Hepatocyte (in vitro differentiated cells): ENCODE results near the gene USP28. TPM values are rescaled to one million over a fixed set of nuclear protein-coding genes. Genes with fewer than 3 reads are reported as not detected.
A peak's percentile ranks its signal among the peaks of the same experiment; 100 is the strongest.
"Not testable (repeated sequence)": the region's sequence is repeated elsewhere in the genome, so short reads cannot be mapped to it uniquely, and the experiment has no call there.

Source experiments
- DNase-seq: peaks from one replicate; pipeline ENCODE4 v3.0.0-alpha.2; 2016; ENCODE audit warnings: low spot score
- H2AFZ ChIP-seq: fragments of 200-600 bp; sonication (generic); 2 replicates; pipeline ENCODE4 v1.6.0; 2016; ENCODE audit warnings: antibody characterized with exemption, mild to moderate bottlenecking
- H3K27ac ChIP-seq: fragments of 200-600 bp; sonication (generic); 2 replicates; pipeline ENCODE4 v1.5.1; 2016; ENCODE audit warnings: mild to moderate bottlenecking
- H3K27me3 ChIP-seq: fragments of 200-600 bp; sonication (generic); 2 replicates; pipeline ENCODE4 v1.6.1; 2016
- H3K36me3 ChIP-seq: fragments of 200-600 bp; sonication (generic); replicated peaks from 2 replicates; pipeline ENCODE4 v1.5.1; 2016; ENCODE audit warnings: low read depth; ENCODE audit not compliant: insufficient read depth
- H3K4me1 ChIP-seq: fragments of 200-600 bp; sonication (generic); 2 replicates; pipeline ENCODE4 v1.5.1; 2016; ENCODE audit warnings: mild to moderate bottlenecking, moderate library complexity; ENCODE audit not compliant: insufficient read depth
- H3K4me2 ChIP-seq: fragments of 200-600 bp; sonication (generic); 2 replicates; pipeline ENCODE4 v1.6.0; 2016
- H3K4me3 ChIP-seq: fragments of 200-600 bp; sonication (generic); 2 replicates; pipeline ENCODE4 v1.5.1; 2016; ENCODE audit warnings: mild to moderate bottlenecking
- H3K79me2 ChIP-seq: fragments of 200-600 bp; sonication (generic); 2 replicates; pipeline ENCODE4 v1.6.0; 2017; ENCODE audit warnings: mild to moderate bottlenecking
- H3K9me2 ChIP-seq: fragments of 200-600 bp; sonication (generic); replicated peaks from 2 replicates; pipeline ENCODE4 v1.6.0; 2017; ENCODE audit warnings: mild to moderate bottlenecking; ENCODE audit not compliant: insufficient read depth
- H3K9me3 ChIP-seq: fragments of 200-600 bp; sonication (generic); 2 replicates; pipeline ENCODE4 v1.5.1; 2016; ENCODE audit warnings: low read depth, mild to moderate bottlenecking
- H4K20me1 ChIP-seq: fragments of 200-600 bp; sonication (generic); 2 replicates; pipeline ENCODE4 v1.6.0; 2016; ENCODE audit warnings: mild to moderate bottlenecking; ENCODE audit not compliant: insufficient read depth, poor library complexity, severe bottlenecking
- EZH2 ChIP-seq: fragments of 200-600 bp; sonication (generic); IDR thresholded peaks from 2 replicates; pipeline ENCODE4 v1.6.1; 2016; ENCODE audit warnings: antibody characterized with exemption, mild to moderate bottlenecking, borderline replicate concordance
- EZH2phosphoT487 ChIP-seq: fragments of 200-600 bp; sonication (generic); IDR thresholded peaks from one replicate; pipeline ENCODE4 v1.6.1; 2018; ENCODE audit warnings: antibody characterized with exemption, mild to moderate bottlenecking, low read depth, moderate library complexity; ENCODE audit not compliant: unreplicated experiment, severe bottlenecking
- WGBS: methylation state at CpG from one replicate; pipeline ENCODE4 v1.1.6; 2016; ENCODE audit warnings: low lambda C conversion rate; ENCODE audit errors: missing lambda C conversion rate; 5-methylcytosine and 5-hydroxymethylcytosine counted together
- polyA plus RNA-seq: library from polyadenylated mRNA; unstranded; fragments of >200 nt; fragmentation: Nextera tagmentation; extraction: Ambion mirVana; gene quantifications from 2 replicates; pipeline ENCODE4 v1.2.1, GENCODE V29; 2016
- total RNA-seq: library from RNA; depleted of rRNA; stranded (reverse); fragments of >200 nt; gene quantifications from 2 replicates; pipeline ENCODE4 v1.2.3, GENCODE V29; 2014
- TF ChIP-seq, protein P1 (sequence below): fragments of 200-600 bp; sonication (generic); IDR thresholded peaks from 2 replicates; pipeline ENCODE4 v1.5.1; 2016; ENCODE audit warnings: antibody characterized with exemption, mild to moderate bottlenecking; ENCODE audit not compliant: poor library complexity

The USP28 gene
- total and polyA plus RNA-seq, 2 experiments from 2014 or later = 12.5 to 32.1 TPM

DNA sequence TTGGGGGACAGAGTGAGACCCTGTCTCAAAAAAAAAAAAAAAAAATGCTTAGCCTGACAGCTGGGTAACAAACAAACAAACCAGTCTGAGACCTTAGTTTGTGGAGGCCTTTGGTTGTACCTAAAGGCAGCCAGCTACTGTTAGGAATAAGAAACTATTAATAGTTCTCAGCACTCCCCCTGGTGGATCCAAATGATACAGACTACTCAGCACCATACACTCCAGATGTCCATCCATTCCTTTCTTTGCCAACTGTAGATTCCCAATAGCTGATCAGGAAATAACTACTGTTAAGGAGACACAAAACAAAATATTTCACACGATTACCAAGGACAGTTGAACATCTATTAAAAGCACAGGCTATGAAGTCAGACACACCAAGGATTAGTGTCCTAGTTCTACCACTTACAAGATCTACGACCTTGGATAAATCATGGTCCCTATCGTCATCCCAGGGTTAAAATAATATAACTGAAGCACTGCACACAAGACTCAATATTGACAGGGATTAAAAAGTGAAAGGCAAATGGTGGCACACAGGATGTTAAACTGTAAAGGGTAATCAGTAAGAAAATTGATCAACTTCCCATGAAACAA is 78.6 kb downstream of the USP28 start:
- no peaks in the 10 kb centered on the region for H4K20me1 ChIP-seq
- H3K27ac ChIP-seq = no peak overlapping the region
- 83% methylated on average over 3 of the region's 3 CpGs for WGBS
- no peaks in the 10 kb centered on the region for H3K27me3 ChIP-seq
- no peak overlapping the region for H2AFZ ChIP-seq
- peak; percentile 75 for DNase-seq
- H3K4me2 ChIP-seq = no peak overlapping the region
- no peaks in the 10 kb centered on the region for H3K4me1 ChIP-seq
- H3K4me3 ChIP-seq = no peak overlapping the region
- H3K79me2 ChIP-seq = no peaks in the 10 kb centered on the region
- no peak for TF ChIP-seq EZH2
- TF ChIP-seq, protein P1, sequence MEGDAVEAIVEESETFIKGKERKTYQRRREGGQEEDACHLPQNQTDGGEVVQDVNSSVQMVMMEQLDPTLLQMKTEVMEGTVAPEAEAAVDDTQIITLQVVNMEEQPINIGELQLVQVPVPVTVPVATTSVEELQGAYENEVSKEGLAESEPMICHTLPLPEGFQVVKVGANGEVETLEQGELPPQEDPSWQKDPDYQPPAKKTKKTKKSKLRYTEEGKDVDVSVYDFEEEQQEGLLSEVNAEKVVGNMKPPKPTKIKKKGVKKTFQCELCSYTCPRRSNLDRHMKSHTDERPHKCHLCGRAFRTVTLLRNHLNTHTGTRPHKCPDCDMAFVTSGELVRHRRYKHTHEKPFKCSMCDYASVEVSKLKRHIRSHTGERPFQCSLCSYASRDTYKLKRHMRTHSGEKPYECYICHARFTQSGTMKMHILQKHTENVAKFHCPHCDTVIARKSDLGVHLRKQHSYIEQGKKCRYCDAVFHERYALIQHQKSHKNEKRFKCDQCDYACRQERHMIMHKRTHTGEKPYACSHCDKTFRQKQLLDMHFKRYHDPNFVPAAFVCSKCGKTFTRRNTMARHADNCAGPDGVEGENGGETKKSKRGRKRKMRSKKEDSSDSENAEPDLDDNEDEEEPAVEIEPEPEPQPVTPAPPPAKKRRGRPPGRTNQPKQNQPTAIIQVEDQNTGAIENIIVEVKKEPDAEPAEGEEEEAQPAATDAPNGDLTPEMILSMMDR = peak; percentile 56
- no peaks in the 10 kb centered on the region for H3K36me3 ChIP-seq
- no peaks in the 10 kb centered on the region for H3K9me3 ChIP-seq
- H3K9me2 ChIP-seq = no peaks in the 10 kb centered on the region

DNA sequence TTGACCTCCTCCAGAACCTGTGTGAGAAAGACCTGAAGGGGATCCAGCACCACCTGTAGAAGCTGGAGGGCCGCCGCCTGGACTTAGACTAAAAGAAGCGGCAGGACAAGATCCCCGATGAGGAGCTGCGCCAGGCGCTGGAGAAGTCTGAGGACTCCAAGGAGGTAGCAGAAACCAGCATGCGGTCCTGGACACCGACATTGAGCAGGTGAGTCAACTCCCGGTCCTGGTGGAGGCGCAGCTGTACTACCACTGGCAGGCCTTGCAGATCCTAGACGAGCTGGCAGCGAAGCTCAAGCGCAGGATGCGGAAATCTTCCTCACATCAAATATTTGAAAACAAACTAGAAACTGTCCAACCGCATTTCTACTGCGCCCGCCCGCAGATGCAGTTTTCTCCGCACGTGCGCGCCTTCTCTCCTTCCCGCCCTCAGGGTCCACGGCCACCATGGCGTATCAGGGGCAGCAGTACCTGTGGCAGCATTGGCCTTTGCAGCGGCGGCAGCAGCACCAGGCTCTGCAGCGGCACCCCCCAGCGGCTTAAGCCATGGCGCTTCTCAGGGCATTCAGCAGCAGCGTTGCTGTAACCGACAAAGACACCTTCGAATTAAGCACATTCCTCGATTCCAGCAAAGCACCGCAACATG is 85.6 kb downstream of the USP28 start:
- H2AFZ ChIP-seq = no peak overlapping the region
- H3K4me3 ChIP-seq = no peak overlapping the region
- H3K4me1 ChIP-seq = no peaks in the 10 kb centered on the region
- no peak for DNase-seq
- no peaks in the 10 kb centered on the region for H3K36me3 ChIP-seq
- H3K79me2 ChIP-seq = no peaks in the 10 kb centered on the region
- H3K27ac ChIP-seq = no peak overlapping the region
- no peaks in the 10 kb centered on the region for H3K27me3 ChIP-seq
- H3K9me2 ChIP-seq = no peaks in the 10 kb centered on the region
- 98% methylated on average over 30 of the region's 35 CpGs for WGBS
- H3K9me3 ChIP-seq = no peaks in the 10 kb centered on the region
- H3K4me2 ChIP-seq = no peak overlapping the region
- no peaks in the 10 kb centered on the region for H4K20me1 ChIP-seq
- TF ChIP-seq EZH2phosphoT487 (no peak), EZH2 (no peak)
- TF ChIP-seq, protein P1 = no peak

DNA sequence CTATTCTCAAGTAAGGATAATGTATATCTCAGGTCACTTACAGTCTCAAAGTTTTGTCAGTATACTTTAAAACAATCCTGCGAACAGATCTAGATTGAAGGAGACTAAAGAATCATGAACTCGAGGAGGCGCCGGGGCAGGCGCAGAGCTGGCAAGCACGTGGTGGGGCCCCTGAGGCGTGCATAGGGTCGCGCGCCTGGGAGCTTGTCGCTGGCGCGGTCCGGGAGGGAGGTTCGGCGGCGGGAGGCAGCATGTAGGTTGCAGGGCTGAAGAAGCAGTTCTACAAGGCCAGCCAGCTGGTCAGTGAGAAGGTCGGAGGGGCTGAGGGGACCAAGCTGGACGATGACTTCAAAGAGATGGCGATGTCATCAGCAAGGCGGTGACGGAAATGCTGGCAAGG is 86.4 kb downstream of the USP28 start:
- not testable (repeated sequence) for H3K9me2 ChIP-seq, H3K4me3 ChIP-seq, H3K9me3 ChIP-seq, H4K20me1 ChIP-seq, H3K36me3 ChIP-seq, H3K27me3 ChIP-seq, DNase-seq, H3K4me2 ChIP-seq, H3K27ac ChIP-seq, H2AFZ ChIP-seq, H3K4me1 ChIP-seq, H3K79me2 ChIP-seq
- 94% methylated on average over 22 of the region's 22 CpGs for WGBS

DNA sequence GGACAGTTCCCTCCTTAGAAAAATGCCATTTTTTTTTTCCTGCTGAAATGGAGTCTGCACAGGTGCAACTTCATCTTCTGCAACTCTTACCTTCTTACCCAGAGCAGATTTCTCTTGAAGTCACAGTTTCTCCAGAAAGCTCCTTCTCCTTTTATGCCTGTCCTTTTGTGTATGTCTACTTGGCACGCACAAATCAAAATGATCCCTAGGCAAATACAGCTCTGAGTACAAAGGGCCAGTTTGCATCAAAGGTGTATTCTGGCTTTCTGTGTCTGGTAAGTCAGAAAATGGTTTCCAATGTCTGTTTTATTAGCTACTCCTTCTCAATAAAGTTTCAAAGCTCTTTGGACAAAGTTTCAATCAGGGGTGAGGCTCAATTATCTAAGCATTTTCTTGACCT is 93.2 kb downstream of the USP28 start:
- WGBS = 70% methylated on average over 1 of the region's 1 CpG
- Histone ChIP-seq H3K27ac (peak overlapping the region; percentile 72), H3K9me2 (no peaks in the 10 kb centered on the region), H3K9me3 (no peaks in the 10 kb centered on the region), H3K79me2 (no peaks in the 10 kb centered on the region), H3K36me3 (no peaks in the 10 kb centered on the region), H3K4me1 (no peaks in the 10 kb centered on the region), H2AFZ (no peak overlapping the region), H3K4me2 (peak overlapping the region; percentile 29), H4K20me1 (no peaks in the 10 kb centered on the region), H3K27me3 (no peaks in the 10 kb centered on the region), H3K4me3 (no peak overlapping the region)
- TF ChIP-seq EZH2phosphoT487 (no peak), EZH2 (no peak)
- TF ChIP-seq, protein P1 = no peak
- no peak for DNase-seq
